Right hindlimb (tissue), 1 donor: Measurements from ENCODE around the gene DGKH.
"Not testable (repeated sequence)": the region's sequence is repeated elsewhere in the genome, so short reads cannot be mapped to it uniquely, and the experiment has no call there.

Experiments used
- DNase-seq: peaks from one replicate; pipeline ENCODE4 v3.0.0-alpha.2; 2018

DGKH gene

DNA sequence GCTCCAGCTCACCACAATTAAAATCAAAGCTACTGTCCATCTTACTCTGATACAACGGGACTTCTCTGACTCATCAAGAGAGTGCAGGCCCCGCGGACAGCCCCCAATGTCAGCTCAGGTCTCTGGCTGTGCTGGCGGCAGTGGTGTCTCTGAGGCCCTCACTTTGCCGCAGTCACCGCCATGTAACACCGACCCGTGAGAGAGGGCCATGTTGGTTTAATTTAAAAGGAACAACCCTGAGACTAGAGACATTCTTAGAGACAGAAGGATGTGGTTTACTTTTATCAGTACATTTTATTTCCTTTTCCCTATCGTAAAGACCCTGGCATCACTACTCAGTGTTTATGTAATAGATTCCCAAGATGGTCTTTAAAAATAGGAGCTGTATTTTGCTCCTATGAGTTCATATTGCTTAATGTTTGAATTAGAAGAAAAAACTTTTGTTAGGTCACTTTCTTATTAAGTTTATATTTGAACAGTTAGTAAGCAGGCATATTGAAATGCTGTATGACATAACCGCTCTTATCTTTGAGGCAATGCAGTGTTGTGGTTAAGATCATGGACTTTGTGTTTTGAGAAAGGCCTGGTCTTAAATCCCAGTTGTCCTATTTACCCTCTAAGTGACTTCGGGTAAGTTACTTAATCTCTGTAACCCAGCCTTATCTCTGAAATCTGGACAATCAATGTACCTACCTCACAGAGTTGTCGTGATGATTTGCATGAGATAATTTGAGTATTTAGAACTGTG, 23.4 kb downstream of the DGKH start:
- no peak for DNase-seq

- no peak for DNase-seq
Observed at GRCh38 chr13:42073683-42074082, 25.2 kb downstream of the DGKH start.

GRCh38 chr13:42075517-42075916, 27.1 kb downstream of the DGKH start:
- no peak for DNase-seq

DNA sequence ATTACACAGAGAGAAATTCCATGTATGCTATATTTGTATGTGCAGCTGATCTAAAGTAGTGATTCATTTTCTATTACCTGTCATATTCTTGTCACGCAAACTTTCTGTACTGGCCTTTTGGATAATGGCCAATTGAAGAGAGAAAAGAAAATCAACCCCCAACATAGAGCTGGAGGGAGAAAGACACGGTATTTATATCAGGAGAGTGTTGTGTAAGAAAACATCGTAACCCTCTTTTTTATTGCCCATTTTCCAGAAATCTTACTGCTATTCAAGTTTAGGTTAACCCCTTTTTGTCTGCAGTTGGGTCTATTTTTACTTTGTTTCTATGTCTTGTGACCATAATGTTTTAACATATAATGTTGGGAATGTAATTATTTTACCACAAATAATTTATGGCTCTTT, 27.9 kb downstream of the DGKH start:
- no peak for DNase-seq

- DNase-seq = no peak
Observed at GRCh38 chr13:42078128-42078808, 29.8 kb downstream of the DGKH start.

DNA sequence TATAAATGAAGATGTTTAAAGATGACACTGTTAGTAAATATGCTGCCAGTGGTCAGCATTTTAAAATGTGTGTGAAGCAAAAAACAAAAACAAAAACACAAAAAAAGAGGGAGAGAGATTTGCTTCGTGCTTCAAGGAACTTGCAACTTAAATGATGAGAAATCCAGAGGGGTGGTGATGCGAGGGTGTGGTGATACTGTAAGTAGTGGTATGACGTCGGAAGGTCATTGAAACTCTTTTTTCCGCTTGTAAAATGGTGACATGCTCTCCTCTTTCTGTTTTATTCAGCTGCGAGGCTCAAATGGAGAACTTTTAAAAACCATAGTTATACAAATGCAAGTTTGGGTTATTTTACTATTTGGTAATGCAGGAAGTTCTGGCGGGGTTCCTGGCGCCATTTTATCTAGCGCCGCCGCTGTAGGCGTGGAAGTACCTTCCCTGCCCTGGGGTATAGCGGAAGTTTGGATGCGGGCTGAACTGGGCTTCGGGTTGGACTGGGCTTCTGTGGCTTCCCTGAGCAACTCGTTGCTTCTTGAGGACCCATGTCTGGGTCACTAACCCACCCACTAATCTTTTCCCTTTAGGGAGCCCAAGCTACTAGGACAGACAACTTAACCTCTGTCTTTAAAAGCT, 34.8 kb downstream of the DGKH start:
- no peak for DNase-seq

- no peak for DNase-seq
Observed at GRCh38 chr13:42084722-42085121, 36.3 kb downstream of the DGKH start.

DNA sequence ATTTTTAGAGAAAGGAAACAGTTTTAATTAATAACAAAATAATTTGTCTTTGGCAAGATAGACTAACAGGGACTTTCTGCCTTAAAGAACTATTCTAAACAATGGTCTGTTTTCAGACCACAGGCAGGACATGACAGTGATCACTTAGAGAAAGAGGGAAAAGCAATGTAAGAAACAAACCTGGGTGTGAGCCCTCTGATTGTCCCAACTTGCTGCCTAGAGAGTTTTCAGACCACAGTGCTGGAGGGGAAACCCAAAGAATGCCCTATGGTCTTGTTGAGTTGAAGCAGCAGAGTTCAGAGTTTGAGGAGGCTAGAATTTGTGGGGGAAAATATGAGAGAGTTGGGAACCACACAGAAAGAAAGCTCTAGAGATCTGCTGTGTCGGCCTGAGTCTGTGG, 38.1 kb downstream of the DGKH start:
- DNase-seq = no peak

- no peak for DNase-seq
Observed at GRCh38 chr13:42094516-42095040, 46.1 kb downstream of the DGKH start.

- DNase-seq = not testable (repeated sequence)
Observed at GRCh38 chr13:42096222-42096621, 47.8 kb downstream of the DGKH start.

DNA sequence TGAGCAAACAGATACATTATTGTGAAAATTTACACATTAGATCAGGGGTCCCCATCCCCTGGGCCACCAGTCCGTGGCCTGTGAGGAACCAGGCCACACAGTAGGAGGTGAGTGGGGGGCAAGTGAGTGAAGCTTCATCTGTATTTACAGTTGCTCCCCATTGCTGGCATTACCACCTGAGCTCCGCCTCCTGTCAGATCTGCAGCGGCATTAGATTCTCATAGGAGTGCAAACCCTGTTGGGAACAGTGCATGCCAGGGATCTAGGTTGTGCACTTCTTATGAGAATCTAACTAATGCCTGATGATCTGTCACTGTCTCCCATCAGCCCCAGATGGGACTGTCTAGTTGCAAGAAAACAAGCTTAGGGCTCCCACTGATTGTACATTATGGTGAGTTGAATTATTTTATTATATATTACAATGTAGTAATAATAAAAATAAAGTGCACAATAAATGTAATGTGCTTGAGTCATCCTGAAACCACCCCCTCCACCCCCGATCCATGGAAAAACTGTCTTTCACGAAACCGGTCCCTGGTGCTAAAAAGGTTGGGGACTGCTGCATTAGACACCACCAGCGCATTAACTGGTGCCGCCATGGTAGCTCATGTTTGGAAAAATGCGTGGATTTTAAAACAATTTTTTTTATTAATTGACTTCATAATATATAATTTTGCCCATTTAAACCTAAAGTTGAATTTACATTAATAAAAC, 51.7 kb downstream of the DGKH start:
- no peak for DNase-seq

DNA sequence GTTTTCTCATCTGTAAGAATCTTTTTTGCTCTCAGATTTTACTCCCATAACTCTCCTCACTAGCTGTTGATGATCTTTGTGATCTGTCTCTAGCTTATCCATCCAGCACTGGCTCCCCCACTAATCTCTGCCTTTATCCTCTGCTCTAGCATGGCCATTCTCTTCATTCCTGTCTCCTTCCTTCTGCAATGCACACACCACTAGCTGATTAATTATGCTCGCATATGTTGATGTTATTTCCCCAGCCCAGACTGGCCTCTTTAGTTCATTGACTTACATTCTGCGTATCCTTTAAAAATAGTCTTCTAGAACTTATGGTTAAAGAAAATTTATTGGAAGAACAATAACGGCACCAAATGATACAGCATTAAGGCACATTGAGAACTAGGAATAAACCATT, 52.5 kb downstream of the DGKH start:
- DNase-seq = no peak

DNA sequence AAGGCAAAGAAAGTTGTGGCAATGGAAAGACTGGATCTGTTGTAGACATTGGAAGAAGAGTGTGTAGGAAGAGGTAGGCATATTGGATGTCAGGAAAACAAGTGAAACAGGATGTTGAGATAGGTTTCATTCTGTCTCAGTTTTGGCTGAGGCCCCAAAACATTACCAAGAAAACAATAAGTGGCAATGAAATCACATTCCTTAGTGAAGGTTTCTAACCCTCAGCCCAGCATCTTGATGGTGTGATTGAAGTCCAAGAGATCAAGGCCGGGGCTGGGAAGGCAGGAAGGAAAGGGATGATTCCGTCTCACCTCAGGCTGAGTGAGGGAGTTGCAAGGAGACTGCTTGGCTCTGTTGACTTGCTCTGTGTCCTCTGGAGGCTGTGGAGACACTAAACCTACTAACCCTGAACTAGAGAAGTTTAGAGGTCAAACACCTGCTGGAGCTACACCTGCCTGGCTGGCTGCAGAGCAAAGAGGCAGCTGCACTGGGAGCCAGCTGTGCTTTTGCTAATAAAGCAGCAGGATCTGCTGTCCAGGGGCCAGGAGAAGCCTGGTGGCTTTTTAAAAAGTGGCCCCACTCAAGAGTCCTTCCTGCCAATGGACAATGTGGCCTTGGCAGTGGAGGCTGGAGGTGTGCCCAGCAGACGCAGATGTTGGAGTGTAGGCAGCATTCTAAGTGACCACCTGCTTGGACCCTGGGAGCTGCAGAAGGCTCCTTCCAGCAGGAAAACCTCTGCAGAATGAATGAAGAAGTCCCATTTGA, 53.6 kb downstream of the DGKH start:
- no peak for DNase-seq

GRCh38 chr13:42102961-42103865, 54.8 kb downstream of the DGKH start:
- no peak for DNase-seq

- no peak for DNase-seq
Observed at GRCh38 chr13:42106998-42107397, 58.5 kb downstream of the DGKH start.

GRCh38 chr13:42107421-42107820, 59.0 kb downstream of the DGKH start:
- DNase-seq = no peak

- DNase-seq = no peak
Observed at GRCh38 chr13:42108217-42108616, 59.8 kb downstream of the DGKH start.

- DNase-seq = no peak
Observed at GRCh38 chr13:42109957-42110356, 61.5 kb downstream of the DGKH start.

DNA sequence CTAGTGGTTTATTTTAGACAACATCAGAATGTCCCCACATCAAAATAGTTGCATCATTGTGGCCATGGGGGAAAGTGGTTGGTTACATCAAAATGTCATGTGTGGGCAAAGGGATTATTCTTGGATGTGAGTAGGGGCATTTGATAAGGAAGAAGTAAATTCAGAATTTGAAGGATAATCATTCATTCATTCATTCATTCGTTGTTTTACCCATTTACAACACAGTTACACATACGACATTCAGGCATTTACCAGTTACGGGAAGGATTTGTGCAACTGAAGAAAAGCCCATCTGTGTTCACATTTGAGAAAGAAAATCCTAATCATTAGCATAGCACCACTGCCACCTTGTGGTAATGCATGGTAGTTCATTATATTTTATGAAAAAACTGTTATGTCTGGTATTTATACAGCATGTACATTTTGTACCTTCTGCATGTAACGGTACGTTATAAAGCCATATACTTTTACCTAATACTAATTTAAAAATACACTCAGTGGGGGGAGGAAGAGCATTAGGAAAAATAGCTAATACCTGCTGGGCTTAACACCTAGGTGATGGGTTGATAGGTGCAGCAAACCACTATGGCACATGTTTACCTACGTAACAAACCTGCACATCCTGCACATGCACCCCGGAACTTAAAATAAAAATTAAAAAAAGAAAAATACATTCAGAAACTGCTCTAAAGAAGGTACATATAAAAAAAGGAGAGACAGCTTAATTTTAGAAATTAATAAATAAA, 62.1 kb downstream of the DGKH start:
- DNase-seq = no peak

DNA sequence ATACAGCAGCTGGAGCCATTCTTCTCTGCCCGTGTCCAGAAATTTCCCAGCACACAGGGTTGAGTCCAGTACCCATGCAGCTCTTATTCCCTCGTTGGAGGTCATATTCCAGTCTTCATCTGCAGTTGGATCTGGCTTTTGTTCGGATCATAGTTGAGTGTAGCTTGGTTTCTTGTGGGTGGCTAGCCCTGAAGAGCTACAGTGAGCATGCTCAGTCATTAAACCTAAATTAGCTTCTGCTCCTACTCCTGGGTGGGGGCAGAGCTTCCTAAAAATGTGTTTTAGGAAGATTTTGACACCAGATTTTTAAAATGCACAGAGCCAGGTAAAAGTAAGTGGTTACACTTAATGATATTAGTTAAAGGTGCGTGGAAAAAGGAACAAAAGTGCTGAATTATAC, 64.4 kb downstream of the DGKH start:
- no peak for DNase-seq

GRCh38 chr13:42113478-42113877, 65.0 kb downstream of the DGKH start:
- DNase-seq = no peak
